Pancreas (tissue), 10 donors: ENCODE data around the gene HK3. TPM values are rescaled to one million over a fixed set of nuclear protein-coding genes. Genes with fewer than 3 reads are reported as not detected.

Experiments
- ATAC-seq, 4 donors: fragments of 200-7000 bp; cut with Tn5 transposase; one replicate each; pipeline versions ENCODE4 v1.8.0 to v1.9.1; 2020; ENCODE audit warnings: mild to moderate bottlenecking in 4 of 4, moderate library complexity in 4 of 4
- DNase-seq, 6 donors: peaks; one replicate each; pipeline ENCODE4 v3.0.0-alpha.2; 2020
- FAIRE-seq: peaks from 2 replicates; lab custom pipeline; 2012; peaks lifted over from hg19 to GRCh38; lab: Jason Lieb, UNC
- H3K27ac ChIP-seq, 4 donors: fragments of 200-600 bp; sonication (generic); 1 replicate in 3 of 4; 2 replicates in 1 of 4; pipeline versions ENCODE4 v1.5.0 to v1.8.0; 2020
- H3K27me3 ChIP-seq, 4 donors: fragments of 200-600 bp; one replicate each; pipeline ENCODE4 v1.8.0; 2021
- H3K36me3 ChIP-seq, 3 donors: fragments of 200-600 bp; sonication (generic) in 1 of 3; one replicate each; pipeline versions ENCODE4 v1.5.0 to v1.8.0; 2020 to 2021
- H3K4me1 ChIP-seq, 3 donors: fragments of 200-600 bp; one replicate each; pipeline ENCODE4 v1.8.0; 2021
- H3K4me3 ChIP-seq, 4 donors: fragments of 200-600 bp; sonication (generic) in 2 of 4; one replicate each; pipeline versions ENCODE4 v1.5.0 to v1.8.0; 2020 to 2021
- H3K9me3 ChIP-seq, 4 donors: fragments of 200-600 bp; one replicate each; pipeline ENCODE4 v1.8.0; 2021
- CTCF ChIP-seq, 4 donors: fragments of 200-600 bp; sonication (generic) in 3 of 4; IDR thresholded peaks; one replicate each; pipeline versions ENCODE4 v1.5.0 to v1.8.0; 2021; ENCODE audit warnings: antibody characterized with exemption in 4 of 4
- WGBS, 2 donors: extraction: QIAGEN DNeasy Blood & Tissue Kit; methylation state at CpG; one replicate each; pipeline ENCODE4 v1.1.7; 2013; 5-methylcytosine and 5-hydroxymethylcytosine counted together
- intact Hi-C, 3 donors: fragments of 100-400 bp; cut with DNase I; formaldehyde crosslinking; loops; one replicate each; pipeline versions ENCODE4 v1.11.1 to v1.14.2; 2022
- polyA plus RNA-seq, 2 donors: library from polyadenylated mRNA; stranded (reverse); fragments of 200-250 nt; gene quantifications; one replicate each; pipeline ENCODE4 v1.2.3, GENCODE V29; 2013
- total RNA-seq, 6 donors: library from RNA; stranded (reverse); fragmentation: NEBNext Ultra II Directional in 4 of 6; extraction: Animal tissue kit (Norgen Biotek cat#: 25700) in 4 of 6; gene quantifications; one replicate each; pipeline versions ENCODE4 v1.2.1 to v1.2.4, GENCODE V29; 2021 to 2023
- donor health status: healthy with polysubstance abuse.
- donor health status: DM: no; HTN: no; CAD: no; lungs with moderate emphysema.
- donor health status: DM: no; HTN: no; CAD: no.
- donor health status: control.
- donor health status: control.
- donor health status: Bipolar disorder and iron deficiency.
- donor health status: DM: yes; HTN: yes; CAD: no.
- donor health status: DM: no; HTN: no; CAD: no.
- donor health status: DM: no; HTN: no; CAD: no.
- donor health status: DM: yes; HTN: yes; CAD: no.

HK3 gene
- total and polyA plus RNA-seq, 8 donors, result 0.24 to 6.6 (median 3.3) TPM

- Histone ChIP-seq H3K27ac (no peak overlapping the region), H3K9me3 (no peaks in the 10 kb centered on the region), H3K4me3 (no peak overlapping the region), H3K36me3 (peaks cover 0 to 39% (median 3%) of the 10 kb centered on the region in 3 donors), H3K4me1 (no peaks in the 10 kb centered on the region), H3K27me3 (no peaks in the 10 kb centered on the region)
- no peak for TF ChIP-seq CTCF (IDR thresholded peaks at IDR 0.05)
- 86 to 92% methylated on average over 1 of the region's 1 CpG for WGBS, 2 donors
- no peak for ATAC-seq
- no peak for FAIRE-seq
- DNase-seq, result no peak
- intact Hi-C loops, result no loop called here
Observed at GRCh38 chr5:176943816-176944215, 44.7 kb upstream of the HK3 start.

- ATAC-seq, result no peak
- WGBS, 2 donors, result 89 to 92% methylated on average over 9 of the region's 9 CpGs
Observed at GRCh38 chr5:176941951-176942350, 42.8 kb upstream of the HK3 start.

GRCh38 chr5:176938472-176938871, 39.3 kb upstream of the HK3 start:
- H3K36me3 ChIP-seq, result peaks cover 0 to 28% (median 3%) of the 10 kb centered on the region in 3 donors
- no peak overlapping the region for H3K27ac ChIP-seq
- no peak for TF ChIP-seq CTCF (IDR thresholded peaks at IDR 0.05)
- FAIRE-seq, result no peak
- peaks cover 0 to 6% (median 3%) of the 10 kb centered on the region in 3 donors for H3K4me1 ChIP-seq
- ATAC-seq, result no peak
- intact Hi-C loops, result no loop called here
- H3K9me3 ChIP-seq, result no peaks in the 10 kb centered on the region
- no peak overlapping the region for H3K4me3 ChIP-seq
- no peak for DNase-seq
- H3K27me3 ChIP-seq, result no peaks in the 10 kb centered on the region
- 40 to 59% methylated on average over 1 of the region's 1 CpG for WGBS, 2 donors

More at GRCh38 chr5:176941951-176942350, 42.8 kb upstream of the HK3 start:
- no peak overlapping the region for H3K4me3 ChIP-seq
- intact Hi-C loops, result no loop called here
- H3K36me3 ChIP-seq, result peaks cover 0 to 37% (median 3%) of the 10 kb centered on the region in 3 donors
- no peaks in the 10 kb centered on the region for H3K4me1 ChIP-seq
- TF ChIP-seq CTCF (IDR thresholded peaks at IDR 0.05), result no peak
- H3K27me3 ChIP-seq, result no peaks in the 10 kb centered on the region
- no peak for FAIRE-seq
- H3K9me3 ChIP-seq, result no peaks in the 10 kb centered on the region
- no peak overlapping the region for H3K27ac ChIP-seq
- DNase-seq, result no peak

GRCh38 chr5:176935017-176935416, 35.9 kb upstream of the HK3 start:
- no peak for FAIRE-seq
- H3K27me3 ChIP-seq, result no peaks in the 10 kb centered on the region
- WGBS, 2 donors, result 34 to 91% methylated on average over 1 of the region's 1 CpG
- no peaks in the 10 kb centered on the region for H3K9me3 ChIP-seq
- TF ChIP-seq CTCF (IDR thresholded peaks at IDR 0.05), result no peak
- ATAC-seq, result no peak
- H3K36me3 ChIP-seq, result peaks cover 0 to 20% (median 3%) of the 10 kb centered on the region in 3 donors
- intact Hi-C loops, result no loop called here
- H3K4me3 ChIP-seq, result no peak overlapping the region
- DNase-seq, result no peak
- no peak overlapping the region for H3K27ac ChIP-seq
- peaks cover 0 to 6% (median 3%) of the 10 kb centered on the region in 3 donors for H3K4me1 ChIP-seq

GRCh38 chr5:176934309-176934930, 35.3 kb upstream of the HK3 start:
- peaks cover 0 to 6% (median 3%) of the 10 kb centered on the region in 3 donors for H3K4me1 ChIP-seq
- TF ChIP-seq CTCF (IDR thresholded peaks at IDR 0.05), result no peak
- no peak overlapping the region for H3K27ac ChIP-seq
- no peak overlapping the region for H3K4me3 ChIP-seq
- peaks cover 0 to 17% (median 0%) of the 10 kb centered on the region in 3 donors for H3K36me3 ChIP-seq
- ATAC-seq, result no peak
- intact Hi-C loops, result no loop called here
- H3K9me3 ChIP-seq, result no peaks in the 10 kb centered on the region
- no peak for FAIRE-seq
- no peaks in the 10 kb centered on the region for H3K27me3 ChIP-seq
- WGBS, 2 donors, result 95 to 97% methylated on average over 7 of the region's 7 CpGs
- no peak for DNase-seq
